ENCODE results near the gene LRRIQ4. TPM values are rescaled to one million over a fixed set of nuclear protein-coding genes. Genes with fewer than 3 reads are reported as not detected.

The LRRIQ4 gene
- total RNA-seq, 1 experiment from 2014 or later = not detected

- Mint-ChIP-seq H3K27ac (ENCODE audit: unreplicated experiment) (no peak overlapping the region), H3K9me3 (ENCODE audit: unreplicated experiment) (no peaks in the 10 kb centered on the region), H3K4me1 (ENCODE audit: low read depth, unreplicated experiment) (no peaks in the 10 kb centered on the region), H3K4me3 (ENCODE audit: unreplicated experiment) (no peak overlapping the region), H3K27me3 (ENCODE audit: insufficient read depth, unreplicated experiment) (no peaks in the 10 kb centered on the region), H3K36me3 (ENCODE audit: insufficient read depth, unreplicated experiment) (peaks cover 54% of the 10 kb centered on the region)
- Histone ChIP-seq H3K9me3 (no peaks in the 10 kb centered on the region), H3K27me3 (replicated peaks; ENCODE audit: control insufficient read depth, insufficient read depth, low read length) (no peaks in the 10 kb centered on the region), H3K4me3 (ENCODE audit: low read depth, low read length) (no peak overlapping the region), H3K36me3 (ENCODE audit: control insufficient read depth, insufficient read depth, low read length) (no peaks in the 10 kb centered on the region), H3K4me1 (no peaks in the 10 kb centered on the region)
- TF ChIP-seq CTCF (IDR thresholded peaks at IDR 0.05; ENCODE audit: insufficient read depth in 1 of 2, low read depth in 1 of 2, low read length in 1 of 2, severe bottlenecking in 1 of 2, unreplicated experiment in 1 of 2) = no peak
- no TSS peak for BruUV-seq (replicated peaks)
- ChIA-PET POLR2A (no interaction called here), CTCF (no interaction called here)
- no peak for DNase-seq
- intact Hi-C loops (cut with micrococcal nuclease; ENCODE audit: unreplicated experiment) = no loop called here
Observed at GRCh38 chr3:169780742-169781141, 31.9 kb upstream of the LRRIQ4 start.

GRCh38 chr3:169781209-169781855 is 31.3 kb upstream of the LRRIQ4 start:
- H3K27ac Mint-ChIP-seq (ENCODE audit: unreplicated experiment) = no peak overlapping the region
- H3K9me3 Mint-ChIP-seq (ENCODE audit: unreplicated experiment) = no peaks in the 10 kb centered on the region
- no peaks in the 10 kb centered on the region for H3K27me3 Mint-ChIP-seq (ENCODE audit: insufficient read depth, unreplicated experiment)
- no peak overlapping the region for H3K4me3 Mint-ChIP-seq (ENCODE audit: unreplicated experiment)
- intact Hi-C loops (cut with micrococcal nuclease; ENCODE audit: unreplicated experiment) = no loop called here
- ChIA-PET CTCF (no interaction called here), POLR2A (no interaction called here)
- Histone ChIP-seq H3K4me1 (no peaks in the 10 kb centered on the region), H3K36me3 (ENCODE audit: control insufficient read depth, insufficient read depth, low read length) (no peaks in the 10 kb centered on the region; the same call in 1 of the 2 replicates), H3K27me3 (replicated peaks; ENCODE audit: control insufficient read depth, insufficient read depth, low read length) (no peaks in the 10 kb centered on the region), H3K9me3 (no peaks in the 10 kb centered on the region), H3K4me3 (ENCODE audit: low read depth, low read length) (no peak overlapping the region)
- peaks cover 57% of the 10 kb centered on the region for H3K36me3 Mint-ChIP-seq (ENCODE audit: insufficient read depth, unreplicated experiment)
- DNase-seq = no peak
- H3K4me1 Mint-ChIP-seq (ENCODE audit: low read depth, unreplicated experiment) = no peaks in the 10 kb centered on the region
- no TSS peak for BruUV-seq (replicated peaks)
- TF ChIP-seq CTCF (IDR thresholded peaks at IDR 0.05; ENCODE audit: insufficient read depth in 1 of 2, low read depth in 1 of 2, low read length in 1 of 2, severe bottlenecking in 1 of 2, unreplicated experiment in 1 of 2) = no peak

- Mint-ChIP-seq H3K9me3 (ENCODE audit: unreplicated experiment) (no peaks in the 10 kb centered on the region), H3K27me3 (ENCODE audit: insufficient read depth, unreplicated experiment) (no peaks in the 10 kb centered on the region), H3K27ac (ENCODE audit: unreplicated experiment) (no peak overlapping the region), H3K4me1 (ENCODE audit: low read depth, unreplicated experiment) (no peaks in the 10 kb centered on the region), H3K4me3 (ENCODE audit: unreplicated experiment) (no peak overlapping the region), H3K36me3 (ENCODE audit: insufficient read depth, unreplicated experiment) (peaks cover 24% of the 10 kb centered on the region)
- no peak for TF ChIP-seq CTCF (IDR thresholded peaks at IDR 0.05; ENCODE audit: insufficient read depth in 1 of 2, low read depth in 1 of 2, low read length in 1 of 2, severe bottlenecking in 1 of 2, unreplicated experiment in 1 of 2)
- no peaks in the 10 kb centered on the region for H3K9me3 ChIP-seq
- DNase-seq = no peak
- CTCF ChIA-PET = no interaction called here
- H3K27me3 ChIP-seq (replicated peaks; ENCODE audit: control insufficient read depth, insufficient read depth, low read length) = no peaks in the 10 kb centered on the region
- no peak overlapping the region for H3K4me3 ChIP-seq (ENCODE audit: low read depth, low read length)
- no TSS peak for BruUV-seq (replicated peaks)
- no peaks in the 10 kb centered on the region; the same call in 1 of the 2 replicates for H3K36me3 ChIP-seq (ENCODE audit: control insufficient read depth, insufficient read depth, low read length)
- POLR2A ChIA-PET = no interaction called here
- H3K4me1 ChIP-seq = no peaks in the 10 kb centered on the region
- intact Hi-C loops (cut with micrococcal nuclease; ENCODE audit: unreplicated experiment) = no loop called here
Observed at GRCh38 chr3:169787120-169787519, 25.6 kb upstream of the LRRIQ4 start.

All from Caco-2 (cell line).